Measurements from ENCODE around the gene TPK1.
A peak's percentile ranks its signal among the peaks of the same experiment; 100 is the strongest.
"Not testable (repeated sequence)": the region's sequence is repeated elsewhere in the genome, so short reads cannot be mapped to it uniquely, and the experiment has no call there.

TPK1 gene

GRCh38 chr7:144459635-144460034 lies 376.2 kb downstream of the TPK1 start:
- DNase-seq, result no peak

- DNase-seq, result no peak
Measured at GRCh38 chr7:144455040-144455404, 380.8 kb downstream of the TPK1 start.

- DNase-seq, result no peak
Measured at GRCh38 chr7:144454256-144455039, 381.4 kb downstream of the TPK1 start.

GRCh38 chr7:144452064-144452463 lies 383.8 kb downstream of the TPK1 start:
- DNase-seq, result no peak

GRCh38 chr7:144445590-144445989 lies 390.3 kb downstream of the TPK1 start:
- no peak for DNase-seq

- peak in 1 of 2 experiments; percentile 15 for DNase-seq
Measured at GRCh38 chr7:144439717-144440205, 396.1 kb downstream of the TPK1 start.

GRCh38 chr7:144438759-144439158 lies 397.1 kb downstream of the TPK1 start:
- DNase-seq, result no peak

- peak in 1 of 2 experiments; percentile 48 for DNase-seq
Measured at GRCh38 chr7:144437370-144438191, 398.3 kb downstream of the TPK1 start.

- DNase-seq, result no peak
Measured at GRCh38 chr7:144436500-144436899, 399.4 kb downstream of the TPK1 start.

- DNase-seq, result no peak
Measured at GRCh38 chr7:144428431-144428830, 407.4 kb downstream of the TPK1 start.

- not testable (repeated sequence) for DNase-seq
Measured at GRCh38 chr7:144427539-144427938, 408.3 kb downstream of the TPK1 start.

- DNase-seq, result not testable (repeated sequence)
Measured at GRCh38 chr7:144418931-144419330, 416.9 kb downstream of the TPK1 start.

GRCh38 chr7:144416341-144416740 lies 419.5 kb downstream of the TPK1 start:
- no peak for DNase-seq

- DNase-seq, result no peak
Measured at GRCh38 chr7:144415858-144416257, 420.0 kb downstream of the TPK1 start.

GRCh38 chr7:144414815-144415214 lies 421.0 kb downstream of the TPK1 start:
- no peak for DNase-seq

GRCh38 chr7:144410441-144410840 lies 425.4 kb downstream of the TPK1 start:
- no peak for DNase-seq

GRCh38 chr7:144408121-144408520 lies 427.7 kb downstream of the TPK1 start:
- no peak for DNase-seq

- DNase-seq, result no peak
Measured at GRCh38 chr7:144407266-144407931, 428.5 kb downstream of the TPK1 start.

- no peak for DNase-seq
Measured at GRCh38 chr7:144404946-144405345, 430.9 kb downstream of the TPK1 start.

GRCh38 chr7:144403649-144404061 lies 432.2 kb downstream of the TPK1 start, which contains the start of gene NOBOX:
Gene NOBOX, minus strand, starts transcription at chr7:144403693.
- DNase-seq, result no peak

GRCh38 chr7:144403102-144403501 lies 432.8 kb downstream of the TPK1 start:
- DNase-seq, result no peak
